CD4-positive, alpha-beta T cell treated with Interleukin-17A for 4 hours (primary cell): ENCODE measurements around the gene ARPC5.
"Not testable (repeated sequence)": the region's sequence is repeated elsewhere in the genome, so short reads cannot be mapped to it uniquely, and the experiment has no call there.

ENCODE experiments used
- DNase-seq: peaks from one replicate; pipeline ENCODE4 v3.0.0-alpha.2; 2020; ENCODE audit warnings: mixed read lengths

Gene ARPC5

DNA sequence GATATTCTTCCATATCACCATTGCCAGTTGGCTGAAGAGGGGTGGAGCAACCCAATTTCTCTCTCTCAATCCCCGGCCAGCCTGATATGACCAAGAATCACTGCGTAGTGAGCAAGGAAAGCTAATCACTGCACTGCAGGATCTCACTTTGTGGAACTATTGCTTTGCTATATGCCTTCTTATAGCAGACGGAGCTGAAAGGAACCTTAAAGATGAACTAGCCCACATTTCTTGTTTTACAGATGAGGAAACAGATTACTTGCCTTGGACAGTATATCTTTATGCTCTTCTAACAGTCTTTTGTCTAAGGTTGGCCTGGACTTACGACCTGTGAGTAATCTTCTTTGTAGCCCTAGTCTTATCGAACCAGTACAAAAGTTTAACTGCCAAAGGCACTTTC lies 9.9 kb upstream of the ARPC5 start:
- DNase-seq, result no peak

DNA sequence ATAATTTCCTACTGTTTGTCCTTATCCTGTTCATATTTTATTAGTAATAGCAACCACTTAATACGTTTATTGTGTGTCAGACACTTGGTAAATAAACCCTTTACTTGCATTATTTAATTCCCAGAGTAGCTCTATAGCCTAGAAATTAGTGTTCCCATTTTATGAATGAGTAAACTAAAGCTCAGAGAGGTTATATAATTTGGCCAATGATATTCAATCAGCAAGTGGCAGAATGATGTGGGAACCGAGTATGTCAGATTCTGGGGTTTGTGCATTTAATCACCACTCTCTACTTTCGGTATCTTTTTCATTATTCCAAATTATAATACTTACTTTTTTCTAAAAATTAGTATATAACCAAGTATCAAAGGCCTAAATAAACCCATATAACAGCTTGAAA lies 6.6 kb upstream of the ARPC5 start:
- DNase-seq, result no peak

DNA sequence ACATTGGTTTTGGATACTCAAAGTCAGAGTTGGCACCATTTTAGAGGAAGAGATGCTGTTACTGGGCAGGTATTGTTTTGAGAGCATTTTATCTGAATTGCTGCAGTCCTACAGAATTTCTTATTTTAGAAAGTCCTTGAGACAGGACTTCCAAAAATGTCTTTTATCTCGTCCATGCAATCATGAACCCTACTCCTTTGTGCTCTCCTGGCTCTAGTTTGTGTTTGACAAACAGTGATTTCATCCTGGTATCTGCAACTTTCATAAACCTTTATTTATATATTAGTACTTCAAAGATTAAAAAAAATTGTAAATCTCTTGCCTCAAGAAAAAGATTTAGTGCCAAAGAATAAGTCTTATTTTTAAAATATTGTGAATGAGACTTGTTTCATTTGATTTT lies 4.6 kb upstream of the ARPC5 start:
- DNase-seq, result no peak

DNA sequence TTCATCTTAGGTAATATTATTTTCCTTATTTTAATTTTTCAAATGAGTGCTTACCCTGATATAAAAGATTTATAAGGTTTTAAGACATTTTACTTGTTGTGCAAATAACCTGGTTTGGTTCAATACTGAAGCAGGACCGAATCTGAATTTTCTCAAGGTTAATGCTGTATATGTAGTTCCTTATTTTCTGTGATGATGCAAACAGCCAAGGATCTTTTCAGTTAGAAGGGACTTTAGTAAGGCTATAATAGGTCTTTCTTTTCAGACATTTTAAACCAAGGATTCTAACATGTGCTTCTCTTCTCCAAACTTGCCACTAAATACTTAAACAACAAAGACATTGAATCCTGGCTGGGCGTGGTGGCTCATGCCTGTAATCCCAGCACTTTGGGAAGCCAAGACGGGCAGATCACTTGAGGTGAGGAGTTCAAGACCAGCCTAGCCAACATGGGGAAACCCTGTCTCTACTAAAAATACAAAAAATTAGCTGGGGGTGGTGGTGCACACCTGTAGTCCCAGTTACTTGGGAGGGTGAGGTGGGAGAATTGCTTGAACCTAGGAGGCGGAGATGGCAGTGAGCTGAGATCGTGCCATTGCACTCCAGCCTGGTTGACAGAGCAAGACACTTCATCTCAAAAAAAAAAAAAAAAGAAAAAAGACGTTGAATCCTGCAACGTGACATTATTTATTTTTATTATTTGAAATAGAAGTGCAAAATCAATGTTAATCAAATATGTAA lies 3.2 kb upstream of the ARPC5 start:
- DNase-seq, result no peak

DNA sequence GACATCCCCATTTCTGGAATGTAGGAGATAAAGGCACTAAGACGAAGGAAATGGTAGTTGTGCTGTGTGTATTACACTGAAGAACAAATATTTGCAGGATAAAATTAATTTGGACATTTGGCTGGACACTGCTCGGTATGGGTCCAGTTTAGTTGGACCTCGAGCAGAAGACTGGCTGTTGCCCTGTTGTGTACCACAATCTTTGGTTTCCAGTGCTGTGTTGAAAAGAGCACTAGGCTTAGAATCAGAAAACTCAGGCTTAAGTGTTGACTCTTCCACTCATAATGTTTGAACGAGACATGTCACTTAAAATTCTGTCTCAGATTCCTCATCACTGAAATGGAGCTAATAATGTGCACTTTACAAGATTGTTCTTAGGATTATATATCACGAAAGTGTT lies 1.2 kb upstream of the ARPC5 start:
- no peak for DNase-seq

DNA sequence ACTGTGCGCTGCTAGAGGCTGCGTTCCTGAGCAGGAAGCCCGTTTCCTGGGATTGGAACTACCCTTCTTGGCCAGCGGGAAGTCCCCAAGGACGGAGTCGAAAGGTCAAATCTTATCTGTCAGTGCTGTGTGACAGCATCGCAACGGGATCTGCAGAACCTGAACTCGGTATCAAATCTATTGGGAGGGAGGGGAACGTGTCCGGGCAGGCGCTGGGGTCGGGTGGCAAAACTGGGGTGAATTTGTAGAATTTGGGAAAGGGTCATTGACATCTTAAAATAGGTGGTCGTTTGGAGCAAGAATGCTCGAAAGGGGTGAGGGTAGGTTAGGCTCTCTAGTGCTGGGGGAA lies 725 bp upstream of the ARPC5 start:
- DNase-seq, result no peak

DNA sequence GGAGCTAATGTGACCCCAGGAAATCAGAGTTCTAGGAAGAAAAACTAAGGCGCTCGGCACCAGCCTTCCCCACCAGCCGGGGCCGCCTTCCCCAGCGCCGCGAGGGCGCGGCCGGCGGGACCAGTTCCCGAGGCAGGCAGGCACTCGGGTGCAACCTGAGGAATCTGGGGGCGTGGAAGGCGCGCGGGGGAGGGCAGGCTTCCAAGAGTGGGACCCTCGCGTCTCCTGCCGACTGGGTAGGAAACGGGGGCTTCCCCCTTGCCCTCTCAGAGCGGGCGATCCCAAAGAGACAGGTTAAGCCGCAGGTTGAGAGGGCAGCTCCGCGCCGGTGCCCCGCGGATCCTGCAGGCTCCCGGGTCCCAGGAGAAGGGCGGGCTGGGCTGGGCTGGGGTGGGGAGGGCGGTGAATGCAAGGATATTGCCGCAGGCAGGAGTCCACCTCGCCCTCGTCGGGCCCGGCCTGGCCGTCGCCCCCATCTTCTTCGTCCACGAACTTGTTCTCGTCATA lies 431 bp downstream of the ARPC5 start:
- DNase-seq, result peak; percentile 26

DNA sequence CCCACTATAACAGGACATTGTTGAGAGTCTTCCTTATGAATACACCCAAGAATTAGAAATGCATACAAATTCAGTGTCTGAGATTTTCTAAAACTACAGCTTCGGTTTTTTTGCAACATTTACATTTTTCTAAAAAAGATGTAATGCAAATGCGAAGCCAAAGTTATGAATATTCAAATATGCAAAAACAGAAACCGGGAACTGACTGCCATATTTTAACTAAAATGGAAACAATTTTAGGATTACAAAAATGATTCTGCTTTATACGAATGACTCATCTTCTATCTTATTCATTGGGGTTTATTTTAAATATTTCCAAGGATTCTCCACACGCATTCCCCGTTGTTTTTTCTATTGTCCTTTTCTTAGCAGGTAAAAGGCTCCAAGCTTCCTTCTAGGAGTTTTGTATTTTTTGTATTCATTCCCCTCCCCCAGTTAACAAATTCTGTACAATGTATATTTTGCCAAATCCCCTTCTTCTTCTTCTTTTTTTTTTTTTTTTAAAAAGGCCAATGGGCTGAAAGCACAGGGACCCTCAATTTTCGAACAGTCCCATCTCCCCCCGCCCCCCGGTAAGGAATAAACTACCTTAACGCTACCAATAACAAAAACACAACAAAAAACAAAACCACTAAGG lies 1.0 kb downstream of the ARPC5 start:
- DNase-seq, result no peak

DNA sequence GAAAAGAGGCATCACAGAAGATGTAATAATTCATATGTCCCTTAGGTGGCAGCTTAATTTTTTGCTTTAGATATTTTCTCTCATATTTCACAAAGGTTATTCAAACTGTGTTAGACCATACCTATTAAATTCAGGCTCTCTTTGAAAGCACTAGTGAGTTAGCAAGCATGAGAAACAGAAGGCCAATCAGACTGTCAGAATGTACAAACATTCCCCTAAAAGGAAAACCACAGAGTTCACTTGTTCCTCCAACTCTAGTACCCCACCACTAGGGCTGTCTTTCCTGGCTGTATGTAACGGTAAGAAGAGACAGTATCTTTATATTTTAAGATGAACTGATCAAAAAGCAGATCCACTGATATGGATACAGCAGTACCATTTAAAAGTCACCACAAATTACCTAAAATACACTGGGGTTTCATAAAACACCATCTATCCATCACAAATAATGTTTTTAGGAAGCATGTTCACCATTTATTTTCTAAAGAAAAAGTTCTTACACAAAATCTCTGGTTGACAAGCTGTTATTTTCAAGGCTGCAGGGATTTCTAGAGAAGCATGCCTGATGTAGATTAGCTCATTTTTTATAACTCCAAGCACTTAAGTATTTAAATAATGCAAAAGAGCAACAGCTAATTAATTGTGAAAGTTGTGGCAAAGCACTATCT lies 1.8 kb downstream of the ARPC5 start:
- peak; percentile 55 for DNase-seq

DNA sequence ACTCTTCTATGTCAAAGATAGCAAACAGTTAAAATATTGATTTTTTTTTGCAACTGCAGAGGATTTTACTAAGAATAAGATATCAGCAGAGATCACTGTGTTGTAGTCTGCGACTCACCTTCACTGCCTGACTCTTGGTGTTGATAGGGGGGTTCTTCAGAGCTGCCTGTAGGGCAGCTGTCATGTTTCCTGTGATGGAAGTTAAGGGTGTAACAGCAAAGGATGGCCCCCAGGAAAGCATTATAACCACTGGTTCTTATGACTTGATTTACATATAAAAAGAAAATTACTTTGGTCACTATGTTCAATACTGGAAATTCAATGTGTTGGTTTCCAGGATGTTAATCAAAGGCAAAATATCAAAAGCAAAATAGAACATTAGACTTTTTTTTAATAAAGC lies 2.6 kb downstream of the ARPC5 start:
- no peak for DNase-seq

DNA sequence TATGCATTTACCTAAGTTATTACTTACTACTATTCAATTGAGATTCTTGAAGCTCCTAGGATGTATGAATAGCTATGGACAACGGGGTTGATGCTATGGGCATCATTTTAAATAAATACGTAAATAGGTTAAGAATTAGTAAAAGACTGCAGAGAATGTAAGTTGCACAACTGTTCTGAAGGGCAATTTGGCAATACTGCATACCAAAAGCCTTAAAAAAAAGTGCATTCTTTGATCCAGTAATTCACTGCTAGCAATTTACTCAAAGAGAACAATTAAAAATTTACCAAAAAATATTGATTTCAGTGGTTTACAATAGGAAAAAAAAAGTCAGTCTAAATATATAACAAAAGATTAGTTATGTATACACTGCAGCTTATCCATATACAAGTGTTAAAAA lies 3.5 kb downstream of the ARPC5 start:
- no peak for DNase-seq

DNA sequence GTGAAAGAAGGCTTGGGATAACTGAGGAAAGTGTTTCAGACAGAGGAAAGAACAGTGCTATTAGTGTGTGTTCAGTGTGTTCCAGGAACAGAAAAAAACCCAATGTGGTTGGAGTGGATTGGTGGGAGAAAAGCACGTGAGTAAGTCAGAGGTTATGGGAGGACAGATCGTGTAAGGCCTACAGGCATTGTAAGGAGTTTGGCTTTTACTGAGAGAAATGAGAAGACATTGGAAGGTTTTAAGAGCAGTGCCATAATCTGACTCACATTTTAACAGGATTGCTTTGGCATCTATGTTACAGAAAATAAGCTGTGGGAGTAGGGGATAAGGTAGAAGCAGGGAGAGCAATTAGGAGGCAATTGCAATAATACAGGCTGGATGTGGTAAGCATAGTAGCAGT lies 4.8 kb downstream of the ARPC5 start:
- DNase-seq, result no peak

DNA sequence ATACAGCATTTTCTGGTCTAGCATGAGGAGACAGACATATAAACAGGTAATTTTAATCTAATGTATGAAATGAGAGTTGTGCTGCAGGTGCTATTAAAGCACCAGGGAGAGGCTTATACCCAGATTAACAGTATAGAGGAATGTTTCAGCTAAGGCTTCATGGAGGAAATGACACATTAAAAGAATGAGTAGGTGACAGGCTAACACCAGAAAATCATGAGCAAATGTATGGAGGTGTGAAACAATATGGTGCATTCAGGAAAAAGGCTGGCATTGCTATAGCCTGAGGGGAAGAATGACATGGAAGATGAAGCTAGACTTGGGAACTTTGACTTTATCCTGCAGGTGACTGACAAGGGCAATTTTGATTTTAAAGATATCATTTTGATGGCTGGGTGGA lies 7.0 kb downstream of the ARPC5 start:
- no peak for DNase-seq

DNA sequence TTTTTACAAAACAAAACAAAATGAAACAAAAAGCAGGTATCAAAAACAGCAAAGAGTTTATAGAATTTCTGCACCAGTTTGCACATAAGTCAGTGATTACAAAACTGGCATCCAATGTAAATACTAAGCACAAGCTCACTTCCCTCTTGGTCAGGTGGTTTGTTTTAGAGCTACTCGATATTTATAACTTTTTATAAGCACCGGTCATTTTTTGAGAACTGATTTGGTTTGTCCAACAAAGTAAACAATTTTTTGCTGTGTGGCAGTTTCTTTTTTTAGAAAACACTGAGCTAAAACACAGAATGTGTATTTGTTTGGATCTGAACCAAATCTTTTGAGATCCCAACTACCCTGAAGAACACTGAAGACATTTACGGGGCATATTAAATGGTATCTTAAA lies 9.3 kb downstream of the ARPC5 start:
- not testable (repeated sequence) for DNase-seq

DNA sequence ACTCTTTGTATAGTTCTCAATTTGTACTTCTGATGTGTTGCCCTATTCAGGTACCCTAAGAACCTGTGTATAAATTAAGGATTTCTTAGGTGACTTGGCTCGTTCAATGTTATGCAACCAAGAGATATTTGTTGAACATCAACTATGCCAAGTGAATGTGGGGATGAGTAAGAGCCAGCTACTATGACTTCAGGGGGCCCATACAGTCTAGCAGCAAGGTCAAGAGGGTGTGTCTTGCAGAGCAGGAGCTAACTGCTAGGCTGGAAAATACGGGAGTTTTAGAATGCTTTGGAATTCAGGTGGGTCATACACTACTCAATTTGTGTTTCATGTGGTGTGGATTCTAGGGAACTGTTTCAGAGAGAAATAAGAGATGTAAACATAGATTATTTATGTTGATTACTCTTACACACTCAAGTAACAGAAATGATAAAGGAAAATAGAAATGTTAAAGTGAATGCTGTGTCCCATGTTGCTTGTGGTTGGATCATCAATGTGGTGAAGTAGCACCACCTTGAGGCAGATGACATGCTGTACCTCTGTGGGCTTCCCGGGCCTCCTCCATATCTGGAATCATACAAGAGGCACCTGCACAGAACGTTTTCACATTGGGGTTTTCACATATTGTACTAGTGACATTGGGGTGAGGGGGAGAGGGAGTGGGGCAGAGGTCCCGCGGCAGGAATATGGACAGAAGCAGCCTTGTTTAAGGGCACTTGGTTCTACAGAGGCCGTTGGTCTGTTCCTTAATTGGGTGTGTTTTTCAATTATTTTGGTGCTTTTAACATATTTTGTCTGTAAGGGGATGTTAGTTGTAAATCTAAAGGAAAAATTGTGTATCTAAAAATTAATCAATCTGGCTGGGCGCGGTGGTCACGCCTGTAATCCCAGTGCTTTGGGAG lies 12.4 kb downstream of the ARPC5 start:
- DNase-seq, result peak; percentile 67

DNA sequence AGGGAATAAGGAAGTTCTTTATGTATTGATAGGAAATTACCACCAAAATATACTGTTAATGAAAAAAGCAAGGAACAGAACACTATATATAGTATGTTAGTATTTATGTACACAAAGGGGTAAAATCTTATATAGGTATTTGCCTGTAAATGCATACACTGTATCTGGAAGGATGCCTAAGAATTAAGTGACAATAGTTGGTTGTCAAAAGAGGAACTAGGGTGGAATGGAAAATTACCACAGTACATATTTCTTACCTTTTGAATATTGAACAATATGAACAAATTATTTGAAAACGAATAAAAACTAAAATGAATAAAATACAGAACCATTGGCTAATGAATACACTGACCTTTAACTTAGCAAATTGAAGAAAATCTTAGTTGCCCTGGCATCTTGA lies 13.6 kb downstream of the ARPC5 start:
- no peak for DNase-seq

DNA sequence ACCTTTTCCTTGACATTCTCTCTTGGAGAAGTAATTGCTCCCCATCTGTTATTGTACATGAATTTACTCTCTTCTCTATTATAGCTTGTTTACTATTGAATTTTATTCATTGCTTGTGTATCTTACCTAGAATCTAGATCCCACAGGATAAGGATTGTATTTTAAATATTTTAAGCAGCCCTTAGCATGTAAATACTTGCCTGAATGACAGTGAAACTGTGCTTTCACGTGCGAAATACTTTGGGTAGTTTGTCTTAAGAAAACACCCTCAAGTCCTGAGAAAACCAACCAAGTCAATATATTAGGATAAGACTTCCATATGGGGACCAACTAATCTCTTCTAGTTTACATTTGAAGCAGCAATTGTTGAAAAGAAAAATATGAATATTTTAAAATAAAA lies 15.3 kb downstream of the ARPC5 start:
- no peak for DNase-seq

DNA sequence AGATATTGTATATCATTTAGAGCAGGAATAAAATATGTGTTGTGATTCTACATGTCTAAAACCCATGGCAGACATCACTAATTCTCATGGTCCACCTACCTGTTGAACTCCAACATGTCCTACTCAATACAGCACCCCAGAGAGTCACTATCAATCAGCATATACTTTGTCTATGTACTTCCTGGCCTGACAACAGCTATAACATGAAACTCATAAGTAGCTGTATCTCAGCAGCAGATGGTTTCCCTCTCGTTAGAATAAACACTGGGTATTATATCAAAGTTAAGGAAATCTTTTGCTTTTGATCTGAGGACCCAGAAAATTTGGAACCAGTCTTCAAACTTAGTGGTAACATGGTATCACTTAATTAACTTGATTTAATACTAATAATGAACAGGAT lies 15.8 kb downstream of the ARPC5 start:
- no peak for DNase-seq

DNA sequence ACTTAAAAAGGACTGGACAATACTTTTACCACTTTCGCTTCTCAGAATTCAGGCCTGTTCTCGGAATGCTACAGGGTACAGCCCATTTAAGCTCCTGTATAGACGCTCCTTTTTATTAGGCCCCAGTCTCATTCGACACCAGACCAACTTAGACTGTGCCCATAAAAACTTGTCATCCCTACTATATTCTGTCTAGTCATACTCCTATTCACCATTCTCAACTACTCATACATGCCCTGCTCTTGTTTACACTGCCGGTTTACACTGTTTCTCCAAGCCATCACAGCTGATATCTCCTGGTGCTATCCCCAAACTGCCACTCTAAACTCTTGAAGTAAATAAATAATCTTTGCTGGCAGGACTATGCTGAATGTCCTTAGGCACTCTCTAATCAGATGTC lies 17.4 kb downstream of the ARPC5 start:
- DNase-seq, result not testable (repeated sequence)

DNA sequence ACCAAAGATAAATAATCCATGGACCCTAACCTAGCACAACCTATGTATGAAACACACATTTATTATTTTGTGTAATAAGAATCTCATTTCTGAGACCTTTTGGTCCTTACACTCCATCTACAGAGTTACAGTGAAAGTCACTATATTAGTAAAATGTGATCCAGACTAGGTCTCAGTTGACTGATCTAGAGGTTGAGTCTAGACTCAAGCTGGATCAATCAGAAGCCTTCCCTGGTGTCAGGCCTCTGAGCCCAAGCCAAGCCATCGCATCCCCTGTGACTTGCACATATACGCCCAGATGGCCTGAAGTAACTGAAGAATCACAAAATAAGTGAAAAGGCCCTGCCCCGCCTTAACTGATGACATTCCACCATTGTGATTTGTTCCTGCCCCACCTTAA lies 22.6 kb downstream of the ARPC5 start:
- not testable (repeated sequence) for DNase-seq

DNA sequence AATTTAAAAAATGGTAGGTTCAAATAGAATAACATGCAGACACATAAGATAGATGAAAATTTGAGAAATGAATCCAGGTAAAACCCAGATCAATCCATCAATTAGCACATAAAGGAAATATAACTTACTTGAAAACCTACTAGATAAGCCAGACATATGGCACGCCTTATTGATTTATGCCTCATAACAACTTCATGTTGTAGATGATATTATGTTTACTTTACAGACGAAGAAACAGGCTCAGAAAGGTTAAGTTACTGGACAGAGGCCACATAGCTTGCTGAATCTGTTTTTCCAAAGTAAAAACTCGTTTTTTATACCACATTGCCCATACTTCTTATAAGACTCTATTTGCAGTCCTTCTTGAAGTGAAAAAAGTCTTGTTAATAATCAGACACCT lies 23.2 kb downstream of the ARPC5 start:
- DNase-seq, result no peak

DNA sequence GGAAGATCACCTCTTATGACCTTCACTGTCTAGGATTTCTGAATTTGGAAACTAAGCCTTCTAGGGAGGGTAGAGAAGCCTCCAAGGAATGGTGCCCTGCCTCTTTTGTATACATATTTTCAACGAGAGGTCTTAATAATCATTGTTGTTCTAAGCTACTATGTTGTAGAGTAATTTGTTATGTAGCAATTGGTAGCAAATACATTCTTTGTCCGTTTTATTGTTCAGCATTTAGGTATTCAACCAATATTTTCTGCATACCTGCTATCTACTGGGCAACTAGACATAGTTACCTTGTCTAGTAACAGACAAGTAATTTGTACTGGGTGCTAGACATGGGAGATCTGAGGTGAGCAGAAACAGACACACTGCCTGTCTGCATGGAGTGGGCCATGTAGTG lies 24.6 kb downstream of the ARPC5 start:
- DNase-seq, result no peak

DNA sequence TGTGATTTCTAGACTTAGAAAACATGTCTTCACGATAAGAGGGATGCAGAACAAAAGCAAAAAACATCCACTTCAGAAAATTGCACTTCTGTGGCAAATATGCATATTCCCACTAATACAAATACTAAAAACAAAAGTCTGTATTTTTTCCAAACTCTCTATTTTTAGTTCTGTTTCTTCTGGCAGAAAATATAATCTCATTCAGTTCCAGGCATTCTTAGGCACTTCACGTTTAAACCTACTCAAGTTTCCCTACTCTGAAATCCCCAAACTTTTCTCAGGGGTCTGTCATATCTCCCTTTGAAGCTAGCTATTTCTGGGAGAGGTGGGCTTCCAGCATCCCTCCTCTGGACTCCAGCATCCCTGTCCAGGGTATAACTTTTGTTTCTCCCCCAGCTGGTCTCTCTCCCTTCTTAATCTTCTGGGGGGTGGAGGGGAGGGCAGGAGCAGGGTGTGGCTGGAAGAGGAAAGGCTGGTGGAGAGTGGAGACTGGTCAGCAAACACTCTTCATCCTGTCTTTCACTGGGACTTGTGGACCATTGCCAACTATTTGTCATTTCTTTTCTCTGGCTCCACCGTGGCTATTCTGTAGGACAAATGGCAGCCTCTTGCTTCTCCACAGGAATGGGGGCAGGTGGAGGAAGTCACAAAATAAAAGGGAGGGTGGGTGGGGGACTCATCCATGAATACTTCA lies 25.7 kb downstream of the ARPC5 start:
- DNase-seq, result no peak
